ENCODE data around the gene DPEP2. TPM values are rescaled to one million over a fixed set of nuclear protein-coding genes. Genes with fewer than 3 reads are reported as not detected.

The DPEP2 gene
- polyA plus RNA-seq, 3 donors, result 117 to 235 (median 124) TPM

- 100% methylated on average over 3 of the region's 9 CpGs for WGBS (ENCODE audit: insufficient coverage)
- Mint-ChIP-seq H3K27me3 (ENCODE audit: low read depth in 3 of 3) (peaks cover 5 to 11% (median 9%) of the 10 kb centered on the region in 3 donors), H3K36me3 (no peaks in the 10 kb centered on the region), H3K4me3 (peak overlapping the region in 1 of 2 donors; percentile 50), H3K4me1 (peaks cover 24% of the 10 kb centered on the region), H3K27ac (peak overlapping the region in 1 of 7 donors; percentile 26), H3K9me3 (no peaks in the 10 kb centered on the region)
- no peaks in the 10 kb centered on the region for H3K9me3 ChIP-seq (replicated peaks in 1 of 2; ENCODE audit: control insufficient read depth in 1 of 2, insufficient read depth in 1 of 2, low read length in 2 of 2)
- no peak overlapping the region for H3K9ac ChIP-seq (ENCODE audit: insufficient read depth, low read length, poor library complexity, severe bottlenecking)
- no peaks in the 10 kb centered on the region for H3K36me3 ChIP-seq (replicated peaks in 1 of 2; ENCODE audit: control insufficient read depth in 1 of 2, insufficient read depth in 2 of 2, low read length in 2 of 2)
- peaks cover 11% of the 10 kb centered on the region for H3K79me2 ChIP-seq (ENCODE audit: insufficient read depth, low read length)
- peaks cover 18 to 23% of the 10 kb centered on the region in 2 donors for H3K4me1 ChIP-seq (ENCODE audit: control insufficient read depth in 1 of 2, insufficient read depth in 2 of 2, low read length in 2 of 2)
- H3K27ac ChIP-seq (ENCODE audit: low read depth in 1 of 2, low read length in 2 of 2), result no peak overlapping the region
- H3K27me3 ChIP-seq (ENCODE audit: control insufficient read depth in 2 of 2, insufficient read depth in 2 of 2, low read length in 2 of 2), result no peaks in the 10 kb centered on the region
- H4K20me1 ChIP-seq (ENCODE audit: insufficient read depth, low read length), result peaks cover 17% of the 10 kb centered on the region
- no peak overlapping the region for H3K4me3 ChIP-seq (replicated peaks in 1 of 3; ENCODE audit: low read depth in 2 of 3, low read length in 3 of 3)
- H3K4me2 ChIP-seq (replicated peaks; ENCODE audit: extremely low read depth, low read length, poor library complexity, severe bottlenecking), result no peak overlapping the region
- intact Hi-C loops (cut with micrococcal nuclease), result no loop called here
- DNase-seq, result no peak
- no peak for TF ChIP-seq CTCF (IDR thresholded peaks at IDR 0.05)
- H2AFZ ChIP-seq (ENCODE audit: insufficient read depth, low read depth, low read length, poor library complexity, severe bottlenecking), result no peak overlapping the region
These were observed 28.2 kb downstream of the DPEP2 start for GRCh38 chr16:67971111-67971510.

GRCh38 chr16:67969254-67970039 is 29.8 kb downstream of the DPEP2 start:
- Histone ChIP-seq H3K9ac (ENCODE audit: insufficient read depth, low read length, poor library complexity, severe bottlenecking) (peak overlapping the region; percentile 79), H3K27ac (ENCODE audit: low read depth in 1 of 2, low read length in 2 of 2) (peak overlapping the region in 1 of 2 donors; percentile 63), H3K4me3 (replicated peaks in 1 of 3; ENCODE audit: low read depth in 2 of 3, low read length in 3 of 3) (peak overlapping the region; percentile 83 to 91 (median 91)), H3K4me1 (ENCODE audit: control insufficient read depth in 1 of 2, insufficient read depth in 2 of 2, low read length in 2 of 2) (peaks cover 18 to 24% of the 10 kb centered on the region in 2 donors), H3K9me3 (replicated peaks in 1 of 2; ENCODE audit: control insufficient read depth in 1 of 2, insufficient read depth in 1 of 2, low read length in 2 of 2) (no peaks in the 10 kb centered on the region), H3K79me2 (ENCODE audit: insufficient read depth, low read length) (peaks cover 18% of the 10 kb centered on the region), H3K27me3 (ENCODE audit: control insufficient read depth in 2 of 2, insufficient read depth in 2 of 2, low read length in 2 of 2) (no peaks in the 10 kb centered on the region), H2AFZ (ENCODE audit: insufficient read depth, low read depth, low read length, poor library complexity, severe bottlenecking) (peak overlapping the region; percentile 93), H4K20me1 (ENCODE audit: insufficient read depth, low read length) (peaks cover 34% of the 10 kb centered on the region), H3K36me3 (replicated peaks in 1 of 2; ENCODE audit: control insufficient read depth in 1 of 2, insufficient read depth in 2 of 2, low read length in 2 of 2) (no peaks in the 10 kb centered on the region), H3K4me2 (replicated peaks; ENCODE audit: extremely low read depth, low read length, poor library complexity, severe bottlenecking) (peak overlapping the region; percentile 90)
- peaks cover 26% of the 10 kb centered on the region for H3K4me1 Mint-ChIP-seq
- TF ChIP-seq CTCF (IDR thresholded peaks at IDR 0.05), result no peak
- peak overlapping the region in 6 of 7 donors; percentile 28 to 82 (median 58) for H3K27ac Mint-ChIP-seq
- no peaks in the 10 kb centered on the region for H3K9me3 Mint-ChIP-seq
- peaks cover 0 to 10% of the 10 kb centered on the region in 2 donors for H3K36me3 Mint-ChIP-seq
- H3K27me3 Mint-ChIP-seq (ENCODE audit: low read depth in 3 of 3), result peaks cover 5 to 6% (median 6%) of the 10 kb centered on the region in 3 donors
- 50% methylated on average over 32 of the region's 40 CpGs for WGBS (ENCODE audit: insufficient coverage)
- intact Hi-C loops (cut with micrococcal nuclease), result no loop called here
- DNase-seq, result peak in 1 of 3 donors; percentile 6
- peak overlapping the region; percentile 98 to 99 for H3K4me3 Mint-ChIP-seq
